Measurements from ENCODE around the gene SRRM3.
"Not testable (repeated sequence)": the region's sequence is repeated elsewhere in the genome, so short reads cannot be mapped to it uniquely, and the experiment has no call there.

SRRM3 gene

DNA sequence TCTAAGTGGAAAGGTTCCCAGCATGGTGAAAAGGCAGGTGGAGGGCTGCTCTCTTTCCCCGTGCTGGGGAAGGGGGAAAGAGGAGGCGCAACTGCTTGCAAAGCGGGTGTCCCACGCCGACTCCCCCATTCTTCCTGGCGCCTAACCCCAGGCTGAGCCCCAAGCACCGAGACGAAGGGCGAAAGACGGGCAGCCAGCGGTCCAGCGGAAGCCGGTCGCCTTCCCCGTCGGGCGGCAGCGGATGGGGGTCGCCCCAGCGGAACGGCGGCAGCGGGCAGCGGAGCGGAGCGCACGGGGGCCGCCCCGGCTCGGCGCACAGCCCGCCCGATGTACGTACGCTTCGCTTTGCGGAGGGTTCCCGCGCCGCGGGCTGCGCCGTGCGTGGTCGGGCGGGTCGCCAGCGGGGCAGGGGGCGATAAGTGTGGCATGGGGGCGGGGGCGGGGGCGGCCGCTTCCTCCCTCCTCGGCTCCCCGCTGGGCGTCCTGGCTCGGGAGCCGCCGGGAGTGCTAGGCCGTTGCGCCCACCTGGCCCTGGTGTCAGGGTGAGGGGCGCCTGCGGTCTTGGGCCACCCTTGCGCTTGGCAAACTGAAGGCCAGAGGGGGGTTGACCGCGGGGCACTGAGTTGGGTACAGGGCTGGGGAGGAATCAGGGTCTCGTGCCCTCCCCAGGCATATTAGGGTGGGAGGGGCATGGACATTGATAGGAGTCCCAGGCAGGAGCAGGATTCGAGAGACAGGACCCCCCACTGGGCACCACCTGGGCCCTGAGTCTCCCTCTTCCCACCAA, 65.6 kb downstream of the SRRM3 start:
- no peak for DNase-seq

DNA sequence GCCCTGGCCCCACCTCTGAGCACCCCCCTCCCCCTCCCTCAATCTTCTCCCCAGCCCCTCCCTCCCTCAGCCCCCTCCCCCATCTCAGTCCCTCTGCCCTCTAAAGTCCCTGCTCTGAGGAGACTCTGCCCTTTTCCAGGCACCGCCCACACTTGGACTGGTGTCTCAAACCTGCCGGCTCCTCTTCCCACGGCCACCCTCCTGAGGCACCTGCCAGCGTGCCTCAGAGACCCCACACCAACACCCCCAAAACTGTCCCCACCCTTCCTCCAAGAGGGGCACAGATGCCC, 66.1 kb downstream of the SRRM3 start:
- DNase-seq, result no peak

DNA sequence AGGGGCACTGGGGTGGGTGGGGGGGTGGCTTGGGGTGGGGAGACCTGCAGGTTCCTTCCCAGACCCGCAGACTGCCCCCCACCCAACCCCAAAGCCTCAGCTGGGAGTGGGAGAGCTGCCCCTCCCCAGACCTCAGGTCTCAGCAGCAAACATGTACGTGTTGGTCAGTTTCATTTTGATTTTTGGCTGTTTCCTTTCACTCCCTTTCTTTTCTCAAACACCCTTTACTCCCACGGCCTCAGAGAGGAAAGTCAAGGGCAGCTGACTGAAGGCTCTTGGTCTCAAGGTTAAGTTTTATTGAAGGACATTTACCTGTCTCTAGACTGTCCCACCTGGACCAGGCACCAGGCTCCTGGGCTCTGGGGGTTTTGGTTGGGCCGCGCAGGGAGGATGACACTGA, 66.7 kb downstream of the SRRM3 start:
- no peak for DNase-seq

DNA sequence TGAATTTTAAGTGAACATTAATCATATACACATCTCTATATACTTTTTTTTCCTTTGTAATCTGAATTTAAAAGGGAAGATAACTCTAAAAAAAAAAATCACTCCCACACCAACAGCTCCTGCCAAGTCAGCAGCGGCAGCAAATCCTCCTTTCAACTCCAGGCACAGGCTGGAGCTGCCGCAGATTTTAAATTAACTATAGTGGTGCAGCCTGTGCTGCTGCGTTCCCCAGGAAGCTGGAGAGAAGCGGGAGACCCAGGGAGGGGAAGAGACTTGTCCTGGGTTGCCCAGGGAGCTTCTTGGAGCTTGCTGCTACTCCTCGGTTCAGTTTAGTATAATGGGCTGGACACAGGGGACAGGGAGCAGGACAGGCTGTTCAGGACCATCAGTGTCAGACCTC, 68.2 kb downstream of the SRRM3 start:
- DNase-seq, result no peak

DNA sequence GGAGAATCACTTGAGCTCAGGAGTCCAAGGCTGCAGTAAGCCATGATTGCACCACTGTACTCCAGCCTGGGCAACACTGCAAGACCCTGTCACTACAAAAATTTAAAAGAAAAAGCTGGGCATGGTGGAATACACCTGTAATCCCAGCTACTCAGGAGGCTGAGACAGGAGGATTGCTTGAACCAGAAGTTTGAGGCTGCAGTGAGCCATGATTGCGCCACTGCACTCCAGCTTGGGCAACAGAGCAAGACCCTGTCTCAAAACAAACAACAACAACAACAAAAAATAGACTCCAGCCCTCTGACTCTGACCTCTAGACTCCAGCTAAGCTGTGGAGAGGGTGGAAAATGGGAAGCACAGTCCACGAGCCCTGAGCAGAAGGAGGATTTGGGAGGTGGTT, 69.7 kb downstream of the SRRM3 start:
- DNase-seq, result not testable (repeated sequence)

DNA sequence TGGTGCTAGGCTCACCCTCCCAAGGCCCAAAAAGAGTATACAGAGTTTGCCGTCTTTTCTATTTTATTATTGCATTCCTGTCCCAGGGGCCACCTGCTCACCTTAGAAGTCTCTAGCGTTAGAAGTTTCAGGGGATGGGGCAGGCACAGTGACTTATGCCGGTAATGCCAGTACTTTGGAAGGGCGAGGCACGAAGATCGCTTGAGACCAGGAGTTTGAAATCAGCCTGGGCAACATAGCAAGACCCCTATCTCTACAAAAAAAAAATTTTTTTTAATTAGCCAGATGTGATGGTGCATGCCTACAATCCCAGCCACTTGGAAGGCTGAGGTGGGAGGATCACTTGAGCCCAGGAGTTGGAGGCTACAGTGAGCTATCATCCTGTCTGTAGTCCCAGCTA, 70.4 kb downstream of the SRRM3 start:
- DNase-seq, result no peak

DNA sequence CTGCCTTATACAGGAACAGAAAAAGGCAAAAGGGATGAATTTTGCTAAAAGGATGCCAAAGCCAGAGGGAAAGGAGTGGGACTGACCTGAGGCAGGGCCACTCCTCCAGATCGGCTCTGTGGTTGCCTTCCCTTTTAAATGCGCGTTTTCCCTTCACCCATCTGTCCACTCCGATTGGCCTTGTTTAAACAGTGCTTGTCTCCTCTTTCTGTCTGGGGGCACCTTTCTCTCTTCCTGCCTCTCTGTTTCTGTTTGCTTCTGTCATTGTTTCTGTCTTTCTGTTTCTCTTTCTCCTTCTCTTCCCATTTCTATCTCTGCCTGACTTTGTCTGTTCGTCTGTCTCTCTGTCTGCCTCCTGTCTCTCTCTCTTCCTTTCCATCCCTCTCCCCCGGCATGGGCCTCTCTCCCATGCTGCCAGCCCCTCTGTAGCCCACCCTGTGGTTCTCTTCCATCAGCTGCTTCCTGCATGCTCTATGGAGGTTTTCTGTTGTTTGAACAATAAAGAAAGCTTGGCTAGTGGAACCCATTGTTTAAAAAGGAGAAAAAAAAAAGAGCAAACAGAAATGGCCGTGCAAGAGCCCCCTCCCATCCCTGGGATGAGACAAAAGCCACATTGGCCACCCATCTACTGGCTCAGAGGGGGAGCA, 71.3 kb downstream of the SRRM3 start:
- no peak for DNase-seq

DNA sequence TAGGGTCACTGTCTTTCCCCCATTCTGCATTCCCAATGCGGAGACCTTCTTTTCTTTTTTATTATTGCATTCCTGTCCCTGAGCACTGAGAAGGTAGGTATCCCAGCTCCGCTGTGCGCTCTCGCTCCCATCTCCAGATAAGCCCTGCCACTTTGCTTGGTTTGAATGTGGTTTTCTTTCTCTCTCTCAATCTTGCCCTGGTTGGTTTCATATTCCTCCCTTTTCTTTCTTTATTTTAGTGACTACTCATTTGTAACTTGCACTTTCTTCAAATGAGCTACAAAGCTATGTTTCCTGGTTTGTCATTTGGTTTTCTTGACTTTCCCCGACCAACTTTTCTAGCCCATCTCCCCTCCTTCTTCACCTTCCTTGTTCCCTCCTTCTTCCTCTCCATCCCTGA, 71.8 kb downstream of the SRRM3 start:
- no peak for DNase-seq

DNA sequence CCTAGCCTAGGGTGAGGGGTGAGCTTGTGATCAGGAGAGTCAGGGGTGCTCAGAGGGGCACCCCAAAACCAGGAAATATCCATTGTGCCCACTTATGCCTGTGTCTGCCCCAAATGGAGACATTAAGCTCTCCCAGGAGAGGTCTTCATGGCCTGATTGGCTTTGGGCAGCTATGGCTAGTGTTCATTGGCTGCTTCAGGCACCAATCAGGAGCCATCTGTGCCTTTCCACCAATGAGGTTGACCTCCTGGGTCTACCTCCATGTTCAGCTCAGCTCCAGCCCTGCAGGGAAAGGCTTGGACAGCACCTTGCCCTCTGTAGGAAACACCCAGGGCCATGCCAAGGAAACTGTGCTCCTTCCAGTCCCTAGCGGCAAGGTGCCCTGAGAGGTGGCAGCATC, 76.8 kb downstream of the SRRM3 start:
- no peak for DNase-seq

DNA sequence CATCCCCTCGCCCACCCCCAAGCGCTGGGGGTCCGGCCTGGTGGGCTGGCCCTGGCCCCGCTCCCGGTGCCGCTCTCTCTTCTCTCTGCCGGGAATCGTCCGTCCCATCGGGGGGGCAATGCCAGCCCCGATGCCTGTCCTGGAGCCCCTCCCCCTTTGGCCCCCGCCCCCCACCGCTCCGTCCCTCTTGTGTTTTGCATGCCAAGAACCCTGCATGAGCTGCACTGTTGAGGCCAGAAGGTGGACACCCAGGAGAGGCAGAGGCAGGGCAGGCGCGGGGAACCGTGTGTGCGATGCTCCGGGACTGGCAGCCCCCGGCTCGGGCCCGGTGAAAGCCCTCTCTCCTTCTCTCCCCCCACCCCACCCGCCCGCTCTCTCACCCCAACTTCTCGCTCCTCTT, 78.7 kb downstream of the SRRM3 start:
- DNase-seq, result no peak

DNA sequence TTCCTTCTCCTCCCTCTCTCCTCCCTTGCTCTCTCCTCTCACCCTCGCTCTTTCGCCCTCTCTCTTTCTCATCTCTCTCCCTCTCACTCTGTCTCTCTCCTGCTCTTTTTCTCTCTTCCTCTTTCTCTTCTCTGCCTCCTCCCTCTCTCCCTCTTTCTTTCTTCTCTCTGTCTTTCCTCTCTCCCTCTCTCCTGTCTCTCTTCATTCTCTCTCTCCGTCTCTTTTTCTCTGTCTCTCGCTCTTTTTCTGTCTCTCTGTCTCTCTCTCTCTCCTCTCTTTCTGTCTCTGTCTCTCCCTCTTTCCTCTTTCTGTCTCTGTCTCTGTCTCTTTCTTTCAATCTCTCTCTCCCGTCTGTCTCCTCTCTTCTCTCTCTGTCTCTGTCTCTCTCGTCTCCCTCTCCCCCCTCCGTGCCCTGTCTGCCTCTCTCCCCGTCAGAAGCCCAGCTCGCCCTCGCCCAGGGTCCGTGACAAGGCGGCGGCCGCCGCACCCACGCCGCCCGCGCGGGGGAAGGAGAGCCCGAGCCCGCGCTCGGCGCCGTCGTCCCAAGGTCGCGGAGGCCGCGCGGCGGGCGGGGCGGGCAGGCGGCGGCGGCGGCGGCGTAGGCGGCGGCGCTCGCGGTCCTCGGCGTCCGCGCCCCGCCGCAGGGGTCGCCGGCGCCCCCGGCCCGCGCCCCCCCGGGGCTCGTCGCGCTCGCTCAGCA, 79.5 kb downstream of the SRRM3 start:
- DNase-seq, result no peak

DNA sequence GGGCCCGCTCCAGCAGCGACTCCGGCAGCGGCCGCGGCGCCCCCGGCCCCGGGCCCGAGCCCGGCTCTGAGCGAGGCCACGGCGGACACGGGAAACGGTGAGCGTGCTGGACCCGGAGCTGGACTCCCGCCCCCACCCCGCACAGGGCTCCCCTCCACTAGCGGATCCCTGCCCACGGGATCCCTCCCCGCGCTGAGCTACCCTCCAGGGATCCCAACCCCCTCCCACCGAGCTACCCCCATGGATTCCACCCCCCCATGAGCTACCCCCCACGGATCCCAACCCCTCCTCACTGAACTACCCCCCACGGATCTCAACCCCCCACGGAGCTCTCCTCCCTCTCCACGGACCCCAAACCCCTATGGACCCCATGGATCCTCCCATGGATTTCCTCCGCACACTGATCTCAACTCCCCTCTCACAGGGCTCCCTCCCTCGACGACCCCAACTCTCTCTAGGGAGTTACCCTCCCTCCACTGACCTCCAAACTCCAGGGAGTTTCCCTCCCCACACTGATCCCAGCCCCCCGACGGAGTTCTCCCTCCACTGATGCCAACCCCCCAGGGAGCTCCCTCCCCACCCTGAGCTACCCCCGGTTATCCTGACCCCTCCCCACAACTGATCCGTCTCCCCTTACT, 80.1 kb downstream of the SRRM3 start:
- DNase-seq, result no peak

DNA sequence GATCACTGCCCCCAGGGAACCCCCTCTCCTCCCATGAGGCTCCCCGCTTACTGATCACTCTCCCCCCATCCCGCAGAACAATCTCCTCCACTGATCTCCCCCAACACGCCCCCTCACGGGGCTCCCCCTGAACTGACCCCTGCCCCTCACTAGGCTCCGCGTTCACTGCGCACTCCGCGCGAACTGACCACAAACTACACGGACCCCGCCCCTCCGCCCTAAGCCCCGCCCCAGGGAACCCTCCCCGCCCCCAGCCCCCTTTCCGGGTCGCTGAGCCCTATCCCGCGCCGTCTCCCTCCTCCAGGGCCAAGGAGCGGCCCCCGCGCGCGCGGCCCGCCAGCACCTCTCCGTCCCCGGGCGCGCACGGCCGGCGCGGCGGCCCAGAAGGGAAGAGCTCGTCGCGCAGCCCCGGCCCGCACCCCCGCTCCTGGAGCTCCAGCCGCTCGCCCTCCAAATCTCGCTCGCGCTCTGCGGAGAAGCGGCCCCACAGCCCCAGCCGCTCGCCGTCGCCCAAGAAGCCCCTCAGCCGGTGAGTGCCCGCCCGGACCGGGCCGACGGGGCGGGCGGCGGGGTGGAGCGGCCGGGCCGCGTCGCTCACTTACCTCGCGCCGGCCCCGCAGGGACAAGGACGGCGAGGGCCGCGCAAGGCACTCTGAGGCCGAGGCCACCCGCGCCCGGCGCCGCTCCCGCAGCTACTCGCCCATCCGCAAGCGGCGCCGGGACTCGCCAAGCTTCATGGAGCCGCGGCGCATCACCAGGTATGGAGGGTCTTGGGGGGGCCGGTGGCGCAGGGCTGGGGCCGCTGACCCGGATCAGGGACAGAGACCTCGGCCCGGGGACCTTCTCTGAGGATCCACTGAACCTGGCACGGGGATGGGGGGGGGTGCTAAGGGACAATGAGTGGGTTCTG, 80.9 kb downstream of the SRRM3 start:
- DNase-seq, result no peak

DNA sequence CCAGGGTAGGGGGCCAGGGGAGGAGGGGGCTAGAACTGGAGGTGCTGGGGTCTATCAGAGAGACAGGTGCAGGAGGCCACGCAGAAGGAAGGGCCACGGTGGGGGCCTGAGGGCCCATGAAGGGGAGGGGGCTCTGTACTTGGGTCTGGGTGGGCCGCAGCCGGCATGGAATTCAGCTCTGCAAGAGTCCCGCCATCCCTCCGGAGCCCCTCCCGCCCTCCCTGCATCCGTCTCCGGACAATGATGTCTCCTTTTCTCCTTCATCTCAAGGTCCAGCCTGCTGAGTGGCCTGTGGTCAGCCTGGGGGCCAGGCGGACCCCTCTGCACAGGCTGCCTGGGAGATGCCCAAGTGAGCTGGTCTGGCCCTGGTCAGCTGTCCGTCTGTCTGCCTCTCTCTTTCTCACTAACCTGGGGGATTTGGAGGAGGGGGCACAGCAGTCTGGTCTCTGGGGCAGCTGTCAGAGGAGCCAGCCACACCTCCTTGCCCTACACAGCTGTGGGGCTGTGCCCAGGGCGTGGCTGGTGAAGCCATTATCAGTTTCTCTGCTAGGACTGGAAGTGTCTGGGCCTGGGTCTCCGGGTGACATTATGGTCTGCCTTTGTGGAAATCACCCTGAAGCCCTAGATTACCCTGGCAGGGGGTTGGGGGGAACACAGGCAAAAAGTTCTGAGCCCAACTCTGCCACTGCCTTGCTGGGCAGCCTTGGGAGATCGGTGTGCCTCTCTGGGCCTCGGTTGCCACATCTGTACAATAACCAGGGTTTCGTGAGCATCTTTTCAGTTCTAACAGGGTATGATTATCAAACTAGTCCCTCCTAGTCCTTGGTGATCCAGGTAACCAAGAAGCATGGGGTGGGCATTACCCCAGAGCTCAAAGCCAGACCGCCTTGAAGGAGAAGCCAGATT, 81.8 kb downstream of the SRRM3 start:
- no peak for DNase-seq

DNA sequence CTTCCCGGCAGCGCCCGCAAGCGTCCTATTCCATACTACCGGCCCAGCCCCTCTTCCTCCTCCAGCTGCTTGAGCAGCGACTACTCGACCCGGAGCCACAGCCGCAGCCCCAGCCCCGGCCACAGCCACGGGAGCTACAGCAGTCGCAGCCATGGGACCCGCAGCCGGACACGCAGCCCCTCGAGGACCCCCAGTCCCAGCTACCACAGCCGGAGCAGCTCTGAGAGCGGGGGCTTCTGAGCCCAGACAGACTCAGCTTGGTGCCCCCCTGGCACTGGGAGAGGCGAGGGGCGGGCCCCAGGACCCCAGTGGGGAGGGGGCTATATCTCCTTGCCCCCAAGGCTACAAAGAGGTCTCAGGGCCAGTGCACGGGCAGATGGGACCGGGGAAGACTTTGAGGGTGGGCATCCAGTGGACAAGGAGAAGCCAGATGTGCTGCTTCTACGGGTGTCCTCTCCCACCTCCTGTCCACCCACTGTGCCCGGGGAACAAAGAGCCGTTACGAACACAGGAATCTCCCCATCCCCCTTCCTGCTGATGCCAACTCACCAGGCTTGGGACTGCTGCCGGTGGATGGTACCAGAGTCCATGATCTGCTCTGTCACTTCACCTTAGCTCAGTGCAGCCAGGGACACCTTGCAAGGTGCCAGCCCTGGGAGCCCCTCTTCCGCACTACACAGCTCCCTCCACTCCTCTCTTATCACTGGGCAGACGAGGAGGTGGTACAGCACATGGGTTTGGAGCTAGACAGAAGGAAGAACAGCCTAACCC, 84.1 kb downstream of the SRRM3 start:
- no peak for DNase-seq

DNA sequence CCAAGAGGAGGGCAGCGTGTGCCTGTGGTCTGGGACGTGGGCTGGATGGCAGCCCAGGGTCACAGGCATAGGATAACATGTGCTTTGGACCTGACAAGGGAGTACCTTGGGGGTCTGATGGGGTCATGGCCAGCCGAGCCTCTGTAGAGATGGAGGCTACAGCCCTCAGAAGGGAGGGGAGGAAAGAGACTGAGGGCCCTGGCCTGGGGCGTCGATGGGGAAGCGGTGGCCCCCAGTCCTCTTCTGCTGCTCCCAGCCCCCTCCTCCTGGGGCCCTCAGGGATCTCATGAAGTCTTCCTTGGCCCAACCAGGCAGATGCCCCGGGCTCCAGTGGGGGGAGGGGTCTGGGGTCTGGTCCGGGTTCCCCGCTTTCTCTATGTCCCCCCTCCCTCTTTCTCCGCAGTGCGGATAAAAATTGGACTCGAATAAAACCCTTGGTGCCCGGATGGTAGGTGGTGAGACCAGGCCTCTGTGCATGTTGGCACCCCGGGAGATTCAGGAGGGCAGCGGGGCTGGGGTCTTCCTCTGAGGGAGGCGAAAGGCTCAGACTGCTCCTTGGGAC, 85.2 kb downstream of the SRRM3 start:
- no peak for DNase-seq

DNA sequence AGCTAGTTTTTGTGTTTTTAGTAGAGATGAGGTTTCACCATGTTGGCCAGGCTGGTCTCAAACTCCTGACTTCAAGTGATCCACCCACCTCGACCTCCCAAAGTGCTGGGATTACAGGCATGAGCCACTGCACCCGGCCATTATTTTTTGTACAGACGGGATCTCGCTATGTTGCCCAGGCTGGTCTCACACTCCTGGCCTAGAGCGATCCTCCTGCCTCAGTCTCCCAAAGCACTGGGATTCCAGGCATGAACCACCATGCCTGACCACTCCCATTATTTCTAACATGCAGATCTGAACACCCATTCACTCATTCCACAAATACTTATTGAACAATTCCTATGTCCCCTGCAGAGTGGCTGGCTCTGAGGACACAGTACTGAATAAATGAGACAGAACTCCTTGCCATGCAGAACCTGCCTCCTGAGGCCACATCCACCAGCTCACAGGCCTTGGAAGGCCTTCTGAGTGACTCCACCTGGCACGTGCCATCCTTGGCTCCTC, 89.2 kb downstream of the SRRM3 start:
- not testable (repeated sequence) for DNase-seq

DNA sequence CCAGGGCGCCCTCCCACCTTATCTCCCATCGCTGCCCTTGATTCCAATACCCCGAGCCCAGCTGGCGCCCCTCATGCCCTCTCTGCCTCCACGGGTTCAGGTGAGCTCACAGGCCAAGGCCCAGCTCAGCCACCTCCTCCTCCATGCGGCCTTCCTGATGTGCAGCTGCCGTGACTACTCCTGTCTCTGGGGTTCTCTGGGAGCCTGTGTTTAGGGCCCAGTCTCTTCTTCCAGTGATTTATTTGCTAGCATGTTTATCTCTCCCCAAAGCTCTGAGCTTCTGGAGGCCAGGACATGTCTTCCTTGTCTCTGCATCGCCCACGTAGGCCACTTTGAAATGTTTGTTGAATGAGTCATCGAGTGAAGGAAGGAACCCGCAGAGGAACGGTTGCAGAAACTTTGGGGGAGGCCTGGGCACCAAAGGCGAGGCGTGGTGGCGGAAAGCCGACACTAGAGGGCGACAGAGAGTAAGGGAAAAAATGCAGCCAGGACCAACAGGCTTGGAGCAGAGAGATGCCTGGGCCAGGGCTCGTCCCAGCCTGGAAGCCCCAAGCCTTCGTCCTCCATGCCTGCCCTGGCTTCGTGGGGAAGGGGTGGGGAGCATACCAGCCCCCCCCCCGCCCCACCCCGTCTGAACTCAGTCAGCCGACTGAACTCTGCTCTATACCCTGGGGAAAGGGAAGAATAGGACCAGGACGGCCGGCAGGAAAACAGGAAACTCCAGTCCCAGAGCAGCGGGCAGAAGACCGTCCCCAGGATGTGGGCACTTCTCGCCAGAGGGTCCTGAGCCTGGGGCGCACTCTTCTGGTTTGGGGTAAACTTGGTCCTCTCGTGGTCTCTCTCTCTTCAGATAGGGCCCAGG, 89.9 kb downstream of the SRRM3 start:
- DNase-seq, result peak; percentile 82

DNA sequence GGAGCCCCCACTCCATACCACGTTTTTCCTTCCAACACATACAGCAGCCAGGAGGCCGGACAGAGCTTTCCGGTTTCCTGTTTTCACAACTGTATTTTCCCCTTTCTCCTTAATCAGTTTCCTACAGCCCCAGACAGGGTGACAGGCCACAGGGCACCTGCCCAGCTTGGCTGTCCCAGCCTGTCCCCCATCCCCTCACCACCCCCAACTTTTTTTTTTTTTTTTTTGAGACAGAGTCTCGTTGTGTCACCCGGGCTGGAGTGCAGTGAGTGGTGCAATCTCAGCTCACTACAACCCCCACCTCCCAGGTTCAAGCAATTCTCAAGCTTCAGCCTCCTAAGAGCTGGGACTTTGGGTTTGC, 90.5 kb downstream of the SRRM3 start:
- DNase-seq, result no peak

All from activated CD4-positive, alpha-beta T cell treated with anti-CD3 and anti-CD28 coated beads, Interleukin-2, amount 50 U/mL, for 1 hour (primary cell).